ENCODE measurements around the gene NSA2. TPM values are rescaled to one million over a fixed set of nuclear protein-coding genes. Genes with fewer than 3 reads are reported as not detected.
A peak's percentile ranks its signal among the peaks of the same experiment; 100 is the strongest.

Gene NSA2
- total and polyA plus RNA-seq, 2 donors = 192 to 224 TPM

- H3K9me3 ChIP-seq (ENCODE audit: control insufficient read depth in 2 of 2, insufficient read depth in 1 of 2, low read length in 1 of 2) = no peaks in the 10 kb centered on the region
- peaks cover 5 to 14% of the 10 kb centered on the region in 2 donors for H3K4me1 ChIP-seq (ENCODE audit: control insufficient read depth in 2 of 2, insufficient read depth in 2 of 2, low read length in 2 of 2)
These were observed 4.5 kb upstream of the NSA2 start for GRCh38 chr5:74762599-74762998.

GRCh38 chr5:74763504-74763903, 3.5 kb upstream of the NSA2 start:
- peaks cover 6 to 27% of the 10 kb centered on the region in 2 donors for H3K36me3 ChIP-seq (ENCODE audit: control insufficient read depth in 2 of 2, insufficient read depth in 2 of 2, low read length in 1 of 2)
- no peaks in the 10 kb centered on the region for H3K9me3 ChIP-seq (ENCODE audit: control insufficient read depth in 2 of 2, insufficient read depth in 1 of 2, low read length in 1 of 2)
- peaks cover 9 to 20% of the 10 kb centered on the region in 2 donors for H3K4me1 ChIP-seq (ENCODE audit: control insufficient read depth in 2 of 2, insufficient read depth in 2 of 2, low read length in 2 of 2)
- no peaks in the 10 kb centered on the region for H3K27me3 ChIP-seq (ENCODE audit: control insufficient read depth in 2 of 2, insufficient read depth in 1 of 2, low read length in 1 of 2)
- no peak overlapping the region for H3K4me3 ChIP-seq (ENCODE audit: low read length in 2 of 2)
- no peak for DNase-seq (ENCODE audit: low read depth in 6 of 9, low spot score in 9 of 9)
- H3K27ac ChIP-seq (ENCODE audit: low read depth in 1 of 2, low read length in 1 of 2) = no peak overlapping the region

More at GRCh38 chr5:74762599-74762998, 4.5 kb upstream of the NSA2 start:
- WGBS = 98% methylated on average over 2 of the region's 2 CpGs
- no peak for DNase-seq (ENCODE audit: low read depth in 6 of 9, low spot score in 9 of 9)
- Histone ChIP-seq H3K4me3 (ENCODE audit: low read length in 2 of 2) (no peak overlapping the region), H3K36me3 (ENCODE audit: control insufficient read depth in 2 of 2, insufficient read depth in 2 of 2, low read length in 1 of 2) (peaks cover 9 to 31% of the 10 kb centered on the region in 2 donors), H3K27ac (ENCODE audit: low read depth in 1 of 2, low read length in 1 of 2) (no peak overlapping the region), H3K27me3 (ENCODE audit: control insufficient read depth in 2 of 2, insufficient read depth in 1 of 2, low read length in 1 of 2) (no peaks in the 10 kb centered on the region)

GRCh38 chr5:74765201-74765600, 1.8 kb upstream of the NSA2 start:
- Histone ChIP-seq H3K4me1 (ENCODE audit: control insufficient read depth in 2 of 2, insufficient read depth in 2 of 2, low read length in 2 of 2) (peaks cover 9 to 20% of the 10 kb centered on the region in 2 donors), H3K36me3 (ENCODE audit: control insufficient read depth in 2 of 2, insufficient read depth in 2 of 2, low read length in 1 of 2) (peaks cover 4 to 30% of the 10 kb centered on the region in 2 donors), H3K27ac (ENCODE audit: low read depth in 1 of 2, low read length in 1 of 2) (no peak overlapping the region), H3K4me3 (ENCODE audit: low read length in 2 of 2) (no peak overlapping the region), H3K27me3 (ENCODE audit: control insufficient read depth in 2 of 2, insufficient read depth in 1 of 2, low read length in 1 of 2) (no peaks in the 10 kb centered on the region), H3K9me3 (ENCODE audit: control insufficient read depth in 2 of 2, insufficient read depth in 1 of 2, low read length in 1 of 2) (no peaks in the 10 kb centered on the region)
- DNase-seq (ENCODE audit: low read depth in 6 of 9, low spot score in 9 of 9) = no peak
- WGBS = 94% methylated on average over 9 of the region's 9 CpGs

- no peaks in the 10 kb centered on the region for H3K9me3 ChIP-seq (ENCODE audit: control insufficient read depth in 2 of 2, insufficient read depth in 1 of 2, low read length in 1 of 2)
- peaks cover 9 to 20% of the 10 kb centered on the region in 2 donors for H3K4me1 ChIP-seq (ENCODE audit: control insufficient read depth in 2 of 2, insufficient read depth in 2 of 2, low read length in 2 of 2)
- DNase-seq (ENCODE audit: low read depth in 6 of 9, low spot score in 9 of 9) = no peak
- H3K27me3 ChIP-seq (ENCODE audit: control insufficient read depth in 2 of 2, insufficient read depth in 1 of 2, low read length in 1 of 2) = no peaks in the 10 kb centered on the region
- 77% methylated on average over 27 of the region's 27 CpGs for WGBS
- H3K27ac ChIP-seq (ENCODE audit: low read depth in 1 of 2, low read length in 1 of 2) = no peak overlapping the region
- peak overlapping the region; percentile 75 to 98 for H3K4me3 ChIP-seq (ENCODE audit: low read length in 2 of 2)
- H3K36me3 ChIP-seq (ENCODE audit: control insufficient read depth in 2 of 2, insufficient read depth in 2 of 2, low read length in 1 of 2) = peaks cover 4 to 33% of the 10 kb centered on the region in 2 donors
These were observed 1.1 kb upstream of the NSA2 start for GRCh38 chr5:74765929-74766328.

- peaks cover 9 to 20% of the 10 kb centered on the region in 2 donors for H3K4me1 ChIP-seq (ENCODE audit: control insufficient read depth in 2 of 2, insufficient read depth in 2 of 2, low read length in 2 of 2)
These were observed 616 bp upstream of the NSA2 start for GRCh38 chr5:74766418-74766848.

GRCh38 chr5:74767579-74767913, 497 bp downstream of the NSA2 start:
- Histone ChIP-seq H3K4me3 (ENCODE audit: low read length in 2 of 2) (peak overlapping the region; percentile 75 to 98), H3K36me3 (ENCODE audit: control insufficient read depth in 2 of 2, insufficient read depth in 2 of 2, low read length in 1 of 2) (peaks cover 7 to 28% of the 10 kb centered on the region in 2 donors), H3K27ac (ENCODE audit: low read depth in 1 of 2, low read length in 1 of 2) (peak overlapping the region; percentile 77 to 88), H3K27me3 (ENCODE audit: control insufficient read depth in 2 of 2, insufficient read depth in 1 of 2, low read length in 1 of 2) (no peaks in the 10 kb centered on the region), H3K4me1 (ENCODE audit: control insufficient read depth in 2 of 2, insufficient read depth in 2 of 2, low read length in 2 of 2) (peaks cover 9 to 20% of the 10 kb centered on the region in 2 donors), H3K9me3 (ENCODE audit: control insufficient read depth in 2 of 2, insufficient read depth in 1 of 2, low read length in 1 of 2) (no peaks in the 10 kb centered on the region)
- peak in 1 of 9 donors; percentile 2 for DNase-seq (ENCODE audit: low read depth in 6 of 9, low spot score in 9 of 9)
- WGBS = 1% methylated on average over 9 of the region's 9 CpGs

More at GRCh38 chr5:74766418-74766848, 616 bp upstream of the NSA2 start:
- Histone ChIP-seq H3K27ac (ENCODE audit: low read depth in 1 of 2, low read length in 1 of 2) (peak overlapping the region; percentile 19 to 88), H3K36me3 (ENCODE audit: control insufficient read depth in 2 of 2, insufficient read depth in 2 of 2, low read length in 1 of 2) (peaks cover 4 to 35% of the 10 kb centered on the region in 2 donors), H3K9me3 (ENCODE audit: control insufficient read depth in 2 of 2, insufficient read depth in 1 of 2, low read length in 1 of 2) (no peaks in the 10 kb centered on the region), H3K27me3 (ENCODE audit: control insufficient read depth in 2 of 2, insufficient read depth in 1 of 2, low read length in 1 of 2) (no peaks in the 10 kb centered on the region), H3K4me3 (ENCODE audit: low read length in 2 of 2) (peak overlapping the region; percentile 75 to 98)
- under 1% methylated on average over 10 of the region's 10 CpGs for whole genome bisulfite sequencing
- peak; percentile 20 to 79 (median 39) for DNase-seq (ENCODE audit: low read depth in 6 of 9, low spot score in 9 of 9)

- DNase-seq (ENCODE audit: low read depth in 6 of 9, low spot score in 9 of 9) = no peak
- H3K27ac ChIP-seq (ENCODE audit: low read depth in 1 of 2, low read length in 1 of 2) = no peak overlapping the region
- H3K27me3 ChIP-seq (ENCODE audit: control insufficient read depth in 2 of 2, insufficient read depth in 1 of 2, low read length in 1 of 2) = no peaks in the 10 kb centered on the region
- peaks cover 17 to 55% of the 10 kb centered on the region in 2 donors for H3K36me3 ChIP-seq (ENCODE audit: control insufficient read depth in 2 of 2, insufficient read depth in 2 of 2, low read length in 1 of 2)
- peaks cover 5 to 7% of the 10 kb centered on the region in 2 donors for H3K4me1 ChIP-seq (ENCODE audit: control insufficient read depth in 2 of 2, insufficient read depth in 2 of 2, low read length in 2 of 2)
- H3K9me3 ChIP-seq (ENCODE audit: control insufficient read depth in 2 of 2, insufficient read depth in 1 of 2, low read length in 1 of 2) = no peaks in the 10 kb centered on the region
- no peak overlapping the region for H3K4me3 ChIP-seq (ENCODE audit: low read length in 2 of 2)
- WGBS = 98% methylated on average over 7 of the region's 7 CpGs
These were observed 5.3 kb downstream of the NSA2 start for GRCh38 chr5:74772359-74772758.

GRCh38 chr5:74778609-74779008, 11.6 kb downstream of the NSA2 start:
- H3K27me3 ChIP-seq (ENCODE audit: control insufficient read depth in 2 of 2, insufficient read depth in 1 of 2, low read length in 1 of 2) = no peaks in the 10 kb centered on the region
- H3K27ac ChIP-seq (ENCODE audit: low read depth in 1 of 2, low read length in 1 of 2) = no peak overlapping the region
- no peaks in the 10 kb centered on the region for H3K4me1 ChIP-seq (ENCODE audit: control insufficient read depth in 2 of 2, insufficient read depth in 2 of 2, low read length in 2 of 2)
- no peaks in the 10 kb centered on the region for H3K9me3 ChIP-seq (ENCODE audit: control insufficient read depth in 2 of 2, insufficient read depth in 1 of 2, low read length in 1 of 2)
- H3K4me3 ChIP-seq (ENCODE audit: low read length in 2 of 2) = no peak overlapping the region
- no peak for DNase-seq (ENCODE audit: low read depth in 6 of 9, low spot score in 9 of 9)
- H3K36me3 ChIP-seq (ENCODE audit: control insufficient read depth in 2 of 2, insufficient read depth in 2 of 2, low read length in 1 of 2) = peaks cover 12 to 37% of the 10 kb centered on the region in 2 donors
- WGBS = 98% methylated on average over 2 of the region's 2 CpGs

GRCh38 chr5:74786851-74787250, 19.8 kb downstream of the NSA2 start:
- peaks cover 10% of the 10 kb centered on the region in 2 donors for H3K36me3 ChIP-seq (ENCODE audit: control insufficient read depth in 2 of 2, insufficient read depth in 2 of 2, low read length in 1 of 2)
- 98% methylated on average over 6 of the region's 6 CpGs for WGBS

More at GRCh38 chr5:74786851-74787250, 19.8 kb downstream of the NSA2 start:
- no peak for DNase-seq (ENCODE audit: low read depth in 6 of 9, low spot score in 9 of 9)
- H3K27me3 ChIP-seq (ENCODE audit: control insufficient read depth in 2 of 2, insufficient read depth in 1 of 2, low read length in 1 of 2) = no peaks in the 10 kb centered on the region
- no peaks in the 10 kb centered on the region for H3K4me1 ChIP-seq (ENCODE audit: control insufficient read depth in 2 of 2, insufficient read depth in 2 of 2, low read length in 2 of 2)
- H3K27ac ChIP-seq (ENCODE audit: low read depth in 1 of 2, low read length in 1 of 2) = no peak overlapping the region
- H3K9me3 ChIP-seq (ENCODE audit: control insufficient read depth in 2 of 2, insufficient read depth in 1 of 2, low read length in 1 of 2) = no peaks in the 10 kb centered on the region
- H3K4me3 ChIP-seq (ENCODE audit: low read length in 2 of 2) = no peak overlapping the region
